Stimulated activated CD8-positive, alpha-beta memory T cell treated with anti-CD3 and anti-CD28 coated beads, Interleukin-4, amount 100 ng/mL, for 4 hours (primary cell): ENCODE data around the gene FILIP1.

Source experiments
- DNase-seq, 2 donors: peaks; one replicate each; pipeline ENCODE4 v3.0.0-alpha.2; 2020; ENCODE audit warnings: low read depth in 2 of 2, low spot score in 1 of 2

The FILIP1 gene

GRCh38 chr6:75301537-75301936 is 192.1 kb downstream of the FILIP1 start:
- no peak for DNase-seq

- no peak for DNase-seq
Measured at GRCh38 chr6:75301088-75301487, 192.5 kb downstream of the FILIP1 start.

GRCh38 chr6:75300531-75300855 is 193.1 kb downstream of the FILIP1 start:
- DNase-seq = no peak

GRCh38 chr6:75299801-75300530 is 193.6 kb downstream of the FILIP1 start:
- DNase-seq = no peak

GRCh38 chr6:75296811-75297779 is 196.5 kb downstream of the FILIP1 start:
- no peak for DNase-seq

- no peak for DNase-seq
Measured at GRCh38 chr6:75292555-75292954, 201.0 kb downstream of the FILIP1 start.

- DNase-seq = no peak
Measured at GRCh38 chr6:75291744-75292143, 201.9 kb downstream of the FILIP1 start.

- DNase-seq = no peak
Measured at GRCh38 chr6:75291331-75291730, 202.3 kb downstream of the FILIP1 start.

GRCh38 chr6:75290136-75290945 is 203.3 kb downstream of the FILIP1 start:
- no peak for DNase-seq

GRCh38 chr6:75288023-75288422 is 205.6 kb downstream of the FILIP1 start:
- DNase-seq = no peak

GRCh38 chr6:75287424-75287823 is 206.2 kb downstream of the FILIP1 start:
- DNase-seq = no peak

- no peak for DNase-seq
Measured at GRCh38 chr6:75286955-75287354, 206.6 kb downstream of the FILIP1 start.

GRCh38 chr6:75285283-75285639 is 208.3 kb downstream of the FILIP1 start:
- DNase-seq = no peak

GRCh38 chr6:75284632-75285282 is 208.8 kb downstream of the FILIP1 start, which contains the start of gene TMEM30A:
TSS of gene TMEM30A (minus strand) at chr6:75284792. CDS start at chr6:75284638, 154 bp downstream.
- peak; percentile 89 to 93 for DNase-seq

GRCh38 chr6:75283907-75284631 is 209.5 kb downstream of the FILIP1 start:
- no peak for DNase-seq

- no peak for DNase-seq
Measured at GRCh38 chr6:75282706-75283105, 210.9 kb downstream of the FILIP1 start.

- DNase-seq = no peak
Measured at GRCh38 chr6:75281653-75282052, 211.9 kb downstream of the FILIP1 start.

- DNase-seq = no peak
Measured at GRCh38 chr6:75280131-75280855, 213.3 kb downstream of the FILIP1 start.

GRCh38 chr6:75279418-75279817 is 214.2 kb downstream of the FILIP1 start:
- DNase-seq = no peak
